OCI-LY7 (cell line): ENCODE results near the gene CAVIN3.

Experiments used
- CTCF ChIP-seq: fragments of 200-600 bp; sonication (generic); conservative IDR thresholded peaks from 2 replicates; pipeline ENCODE4 v1.5.1; 2014; ENCODE audit warnings: mild to moderate bottlenecking, antibody characterized with exemption, low read length, moderate library complexity, mixed read lengths
- EZH2phosphoT487 ChIP-seq: fragments of 200-600 bp; sonication (generic); IDR thresholded peaks from 2 replicates; pipeline ENCODE4 v1.6.1; 2018; ENCODE audit warnings: low read depth, borderline replicate concordance, mild to moderate bottlenecking, mixed run types, antibody characterized with exemption, low read length, moderate library complexity, mixed read lengths

DNA sequence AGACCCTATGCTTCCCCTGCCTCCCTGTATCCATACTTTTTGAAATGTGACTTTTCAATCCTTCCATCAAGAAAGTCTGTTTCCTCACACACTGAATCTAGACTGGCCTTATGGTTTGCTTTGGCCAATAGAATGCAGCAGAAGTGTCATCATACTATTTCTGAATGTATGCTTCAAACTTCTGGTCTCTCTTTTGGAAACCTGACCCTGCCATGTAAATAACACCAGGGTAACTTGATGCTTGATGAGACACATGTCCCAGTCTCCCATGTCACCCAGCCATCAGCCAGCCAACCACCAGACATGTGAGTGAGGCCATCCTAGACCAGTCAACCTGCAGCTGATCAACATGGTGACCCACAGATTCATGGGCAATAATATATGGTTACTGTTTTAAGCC lies 29.7 kb upstream of the CAVIN3 start:
- TF ChIP-seq EZH2phosphoT487 (no peak), CTCF (no peak)
